ENCODE data around the gene ZBTB8A. TPM values are rescaled to one million over a fixed set of nuclear protein-coding genes. Genes with fewer than 3 reads are reported as not detected.
"Not testable (repeated sequence)": the region's sequence is repeated elsewhere in the genome, so short reads cannot be mapped to it uniquely, and the experiment has no call there.

Gene ZBTB8A
- polyA plus RNA-seq, 3 donors: 0.08 TPM; not detected in 2

DNA sequence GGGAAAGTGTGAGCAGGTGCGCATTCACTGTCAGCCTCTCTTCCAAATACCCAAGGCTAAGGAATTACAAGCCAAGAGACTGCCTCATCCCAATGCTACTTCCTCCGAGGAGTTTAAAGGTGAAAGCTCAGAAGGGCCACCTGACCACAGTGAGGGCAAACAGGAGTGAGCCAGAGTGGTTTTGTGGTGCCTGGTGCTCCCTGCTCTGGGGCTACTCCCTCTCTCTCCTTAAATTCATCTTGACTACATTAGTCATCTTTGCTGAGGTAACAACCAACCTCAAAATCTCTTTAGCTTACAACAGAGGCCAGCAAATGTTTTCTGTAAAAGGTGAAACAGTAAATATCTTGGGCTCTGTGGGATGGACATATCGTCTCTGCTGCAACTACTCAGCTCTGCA lies 14.2 kb upstream of the ZBTB8A start:
- Histone ChIP-seq H3K4me3 (replicated peaks in 1 of 3; ENCODE audit: low read depth in 2 of 3, low read length in 3 of 3) (no peak overlapping the region), H3K27ac (ENCODE audit: low read depth in 1 of 2, low read length in 2 of 2) (no peak overlapping the region), H3K4me2 (replicated peaks; ENCODE audit: extremely low read depth, low read length, poor library complexity, severe bottlenecking) (no peak overlapping the region), H3K27me3 (ENCODE audit: control insufficient read depth in 2 of 2, insufficient read depth in 2 of 2, low read length in 2 of 2) (no peaks in the 10 kb centered on the region), H3K79me2 (ENCODE audit: insufficient read depth, low read length) (no peaks in the 10 kb centered on the region), H4K20me1 (ENCODE audit: insufficient read depth, low read length) (no peaks in the 10 kb centered on the region), H2AFZ (ENCODE audit: insufficient read depth, low read depth, low read length, poor library complexity, severe bottlenecking) (no peak overlapping the region), H3K36me3 (replicated peaks in 1 of 2; ENCODE audit: control insufficient read depth in 1 of 2, insufficient read depth in 2 of 2, low read length in 2 of 2) (no peaks in the 10 kb centered on the region), H3K4me1 (ENCODE audit: control insufficient read depth in 1 of 2, insufficient read depth in 2 of 2, low read length in 2 of 2) (peaks cover 4 to 5% of the 10 kb centered on the region in 2 donors), H3K9me3 (replicated peaks in 1 of 2; ENCODE audit: control insufficient read depth in 1 of 2, insufficient read depth in 1 of 2, low read length in 2 of 2) (no peaks in the 10 kb centered on the region), H3K9ac (ENCODE audit: insufficient read depth, low read length, poor library complexity, severe bottlenecking) (no peak overlapping the region)
- intact Hi-C loops (cut with micrococcal nuclease): no loop called here
- TF ChIP-seq, protein P1, sequence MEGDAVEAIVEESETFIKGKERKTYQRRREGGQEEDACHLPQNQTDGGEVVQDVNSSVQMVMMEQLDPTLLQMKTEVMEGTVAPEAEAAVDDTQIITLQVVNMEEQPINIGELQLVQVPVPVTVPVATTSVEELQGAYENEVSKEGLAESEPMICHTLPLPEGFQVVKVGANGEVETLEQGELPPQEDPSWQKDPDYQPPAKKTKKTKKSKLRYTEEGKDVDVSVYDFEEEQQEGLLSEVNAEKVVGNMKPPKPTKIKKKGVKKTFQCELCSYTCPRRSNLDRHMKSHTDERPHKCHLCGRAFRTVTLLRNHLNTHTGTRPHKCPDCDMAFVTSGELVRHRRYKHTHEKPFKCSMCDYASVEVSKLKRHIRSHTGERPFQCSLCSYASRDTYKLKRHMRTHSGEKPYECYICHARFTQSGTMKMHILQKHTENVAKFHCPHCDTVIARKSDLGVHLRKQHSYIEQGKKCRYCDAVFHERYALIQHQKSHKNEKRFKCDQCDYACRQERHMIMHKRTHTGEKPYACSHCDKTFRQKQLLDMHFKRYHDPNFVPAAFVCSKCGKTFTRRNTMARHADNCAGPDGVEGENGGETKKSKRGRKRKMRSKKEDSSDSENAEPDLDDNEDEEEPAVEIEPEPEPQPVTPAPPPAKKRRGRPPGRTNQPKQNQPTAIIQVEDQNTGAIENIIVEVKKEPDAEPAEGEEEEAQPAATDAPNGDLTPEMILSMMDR (IDR thresholded peaks at IDR 0.05): no peak
- Mint-ChIP-seq H3K36me3 (no peaks in the 10 kb centered on the region), H3K4me1 (peaks cover 3% of the 10 kb centered on the region), H3K9me3 (peaks cover 0 to 2% (median 0%) of the 10 kb centered on the region in 7 donors), H3K27me3 (ENCODE audit: low read depth in 3 of 3) (peaks cover 4 to 11% (median 9%) of the 10 kb centered on the region in 3 donors), H3K27ac (no peak overlapping the region), H3K4me3 (no peak overlapping the region)
- no CpG with 5 or more reads among the region's 3 CpGs for WGBS (ENCODE audit: insufficient coverage)
- DNase-seq: no peak

DNA sequence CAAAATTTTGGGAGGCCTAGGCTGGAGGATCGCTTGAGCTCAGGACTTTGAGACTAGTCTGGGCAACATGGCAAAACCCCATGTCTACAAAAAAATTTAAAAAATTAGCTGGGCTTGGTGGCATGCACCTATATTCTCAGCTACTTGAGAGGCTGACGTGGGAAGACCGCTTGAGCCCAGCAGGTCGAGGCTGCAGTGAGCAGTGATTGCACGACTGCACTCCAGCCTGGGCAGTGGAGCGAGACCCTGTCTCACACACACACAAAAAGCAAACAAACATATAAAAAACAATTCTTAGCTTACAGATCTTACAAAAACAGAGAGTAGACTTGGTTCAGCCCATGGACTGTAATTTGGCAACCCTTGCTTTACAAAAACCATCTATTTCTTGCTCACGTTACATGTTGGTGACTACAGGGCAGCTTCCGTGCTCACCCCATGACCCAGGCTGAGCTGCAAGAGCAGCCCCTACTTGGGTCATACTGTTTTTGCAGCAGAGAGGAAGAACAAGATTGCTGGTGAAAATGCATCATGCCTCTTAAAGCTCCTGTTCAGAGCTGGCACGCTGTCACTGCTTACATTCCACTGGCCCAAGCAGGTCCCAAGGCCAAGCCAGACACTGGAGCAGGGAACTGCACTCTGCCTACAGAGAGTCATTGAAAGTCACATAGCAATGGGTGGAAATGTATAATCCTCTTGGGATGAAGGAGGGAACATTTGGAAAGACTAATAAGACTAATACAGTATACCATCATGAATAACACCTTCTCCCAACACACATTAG lies 13.4 kb upstream of the ZBTB8A start:
- no peak overlapping the region for H3K9ac ChIP-seq (ENCODE audit: insufficient read depth, low read length, poor library complexity, severe bottlenecking)
- H3K27ac Mint-ChIP-seq: no peak overlapping the region
- H3K27ac ChIP-seq (ENCODE audit: low read depth in 1 of 2, low read length in 2 of 2): no peak overlapping the region
- no peaks in the 10 kb centered on the region for H3K9me3 ChIP-seq (replicated peaks in 1 of 2; ENCODE audit: control insufficient read depth in 1 of 2, insufficient read depth in 1 of 2, low read length in 2 of 2)
- TF ChIP-seq, protein P1 (IDR thresholded peaks at IDR 0.05): no peak
- no peak overlapping the region for H3K4me3 ChIP-seq (replicated peaks in 1 of 3; ENCODE audit: low read depth in 2 of 3, low read length in 3 of 3)
- H4K20me1 ChIP-seq (ENCODE audit: insufficient read depth, low read length): no peaks in the 10 kb centered on the region
- H2AFZ ChIP-seq (ENCODE audit: insufficient read depth, low read depth, low read length, poor library complexity, severe bottlenecking): no peak overlapping the region
- H3K4me2 ChIP-seq (replicated peaks; ENCODE audit: extremely low read depth, low read length, poor library complexity, severe bottlenecking): no peak overlapping the region
- H3K27me3 Mint-ChIP-seq (ENCODE audit: low read depth in 3 of 3): peaks cover 4 to 11% (median 7%) of the 10 kb centered on the region in 3 donors
- no peaks in the 10 kb centered on the region for H3K36me3 ChIP-seq (replicated peaks in 1 of 2; ENCODE audit: control insufficient read depth in 1 of 2, insufficient read depth in 2 of 2, low read length in 2 of 2)
- intact Hi-C loops (cut with micrococcal nuclease): no loop called here
- no peak for DNase-seq
- H3K36me3 Mint-ChIP-seq: no peaks in the 10 kb centered on the region
- H3K79me2 ChIP-seq (ENCODE audit: insufficient read depth, low read length): no peaks in the 10 kb centered on the region
- H3K4me1 Mint-ChIP-seq: no peaks in the 10 kb centered on the region
- H3K9me3 Mint-ChIP-seq: peaks cover 0 to 6% (median under 1%) of the 10 kb centered on the region in 7 donors
- H3K4me1 ChIP-seq (ENCODE audit: control insufficient read depth in 1 of 2, insufficient read depth in 2 of 2, low read length in 2 of 2): peaks cover under 1 to 1% of the 10 kb centered on the region in 2 donors
- no peak overlapping the region for H3K4me3 Mint-ChIP-seq
- WGBS (ENCODE audit: insufficient coverage): 97% methylated on average over 7 of the region's 9 CpGs
- H3K27me3 ChIP-seq (ENCODE audit: control insufficient read depth in 2 of 2, insufficient read depth in 2 of 2, low read length in 2 of 2): no peaks in the 10 kb centered on the region

DNA sequence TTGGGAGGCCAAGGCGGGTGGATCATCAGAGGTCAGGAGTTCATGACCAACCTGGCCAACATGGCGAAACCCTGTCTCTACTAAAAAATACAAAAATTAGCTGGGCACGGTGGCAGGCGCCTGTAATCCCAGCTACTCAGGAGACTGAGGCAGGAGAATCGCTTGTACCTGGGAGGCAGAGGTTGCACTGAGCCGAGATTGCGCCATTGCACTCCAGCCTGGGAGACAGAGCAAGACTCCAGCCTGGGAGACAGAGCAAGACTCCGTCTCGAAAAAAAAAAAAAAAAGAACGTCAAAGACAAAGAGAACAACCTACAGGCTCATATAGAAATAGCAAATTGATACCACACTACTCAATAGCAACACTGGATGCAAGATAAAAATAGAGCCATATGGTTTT lies 10.7 kb upstream of the ZBTB8A start:
- H3K27me3 ChIP-seq (ENCODE audit: control insufficient read depth in 2 of 2, insufficient read depth in 2 of 2, low read length in 2 of 2); H3K27ac ChIP-seq (ENCODE audit: low read depth in 1 of 2, low read length in 2 of 2); H3K4me1 Mint-ChIP-seq; intact Hi-C loops (cut with micrococcal nuclease); H3K4me3 Mint-ChIP-seq; H3K27me3 Mint-ChIP-seq (ENCODE audit: low read depth in 3 of 3); H2AFZ ChIP-seq (ENCODE audit: insufficient read depth, low read depth, low read length, poor library complexity, severe bottlenecking); H3K9ac ChIP-seq (ENCODE audit: insufficient read depth, low read length, poor library complexity, severe bottlenecking); H3K79me2 ChIP-seq (ENCODE audit: insufficient read depth, low read length); H3K4me1 ChIP-seq (ENCODE audit: control insufficient read depth in 1 of 2, insufficient read depth in 2 of 2, low read length in 2 of 2); DNase-seq; H3K4me3 ChIP-seq (replicated peaks in 1 of 3; ENCODE audit: low read depth in 2 of 3, low read length in 3 of 3); H4K20me1 ChIP-seq (ENCODE audit: insufficient read depth, low read length); H3K9me3 ChIP-seq (replicated peaks in 1 of 2; ENCODE audit: control insufficient read depth in 1 of 2, insufficient read depth in 1 of 2, low read length in 2 of 2); H3K4me2 ChIP-seq (replicated peaks; ENCODE audit: extremely low read depth, low read length, poor library complexity, severe bottlenecking); H3K36me3 Mint-ChIP-seq; H3K36me3 ChIP-seq (replicated peaks in 1 of 2; ENCODE audit: control insufficient read depth in 1 of 2, insufficient read depth in 2 of 2, low read length in 2 of 2): not testable (repeated sequence)
- WGBS (ENCODE audit: insufficient coverage): 88% methylated on average over 6 of the region's 10 CpGs
- peaks cover 0 to 15% (median 5%) of the 10 kb centered on the region in 7 donors for H3K9me3 Mint-ChIP-seq
- peak overlapping the region in 2 of 7 donors; percentile 23 to 57 for H3K27ac Mint-ChIP-seq
